Activated CD4-positive, alpha-beta T cell treated with anti-CD3 and anti-CD28 coated beads for 24 hours (primary cell): ENCODE results near the gene FGF22.
"Not testable (repeated sequence)": the region's sequence is repeated elsewhere in the genome, so short reads cannot be mapped to it uniquely, and the experiment has no call there.

ENCODE experiments used
- DNase-seq, 2 donors: peaks; one replicate each; pipeline ENCODE4 v3.0.0-alpha.2; 2020; ENCODE audit warnings: low read depth in 2 of 2

Gene FGF22

DNA sequence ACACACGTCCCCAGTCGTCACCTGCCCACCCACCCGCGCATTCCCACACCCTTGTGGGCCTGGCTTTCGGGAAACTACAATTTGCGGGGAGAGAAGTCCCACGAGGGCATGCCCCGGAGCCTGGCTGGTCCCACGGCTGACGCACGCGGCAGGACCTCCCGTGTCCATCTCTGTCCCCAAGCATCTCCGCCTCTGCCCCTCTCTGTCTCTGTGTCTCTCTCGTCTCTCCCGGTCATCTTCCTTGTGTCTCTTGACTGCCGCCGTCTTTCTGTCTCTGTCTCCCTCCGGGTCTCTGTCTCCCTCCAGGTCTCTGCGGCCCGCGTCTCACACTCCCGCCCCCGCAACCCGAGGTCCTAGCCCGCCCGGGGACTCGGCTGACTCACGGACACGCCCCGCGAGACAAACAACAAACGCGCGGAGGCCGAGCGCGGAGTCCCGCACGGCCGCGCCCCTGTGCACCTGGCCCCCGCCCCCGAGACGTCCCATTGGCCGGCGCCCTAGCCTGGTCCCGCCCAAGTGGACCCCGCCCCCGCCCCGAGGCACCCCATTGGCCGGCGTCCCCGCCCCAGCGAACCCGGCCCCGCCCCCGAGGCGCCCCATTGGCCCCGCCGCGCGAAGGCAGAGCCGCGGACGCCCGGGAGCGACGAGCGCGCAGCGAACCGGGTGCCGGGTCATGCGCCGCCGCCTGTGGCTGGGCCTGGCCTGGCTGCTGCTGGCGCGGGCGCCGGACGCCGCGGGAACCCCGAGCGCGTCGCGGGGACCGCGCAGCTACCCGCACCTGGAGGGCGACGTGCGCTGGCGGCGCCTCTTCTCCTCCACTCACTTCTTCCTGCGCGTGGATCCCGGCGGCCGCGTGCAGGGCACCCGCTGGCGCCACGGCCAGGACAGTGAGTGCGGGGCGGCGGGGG lies at the start of gene FGF22:
Gene FGF22, plus strand, starts transcription at position 627 of the 908 bp plus-strand sequence. Its CDS starts 47 bp downstream, at position 674.
- DNase-seq: peak; percentile 93 to 95

DNA sequence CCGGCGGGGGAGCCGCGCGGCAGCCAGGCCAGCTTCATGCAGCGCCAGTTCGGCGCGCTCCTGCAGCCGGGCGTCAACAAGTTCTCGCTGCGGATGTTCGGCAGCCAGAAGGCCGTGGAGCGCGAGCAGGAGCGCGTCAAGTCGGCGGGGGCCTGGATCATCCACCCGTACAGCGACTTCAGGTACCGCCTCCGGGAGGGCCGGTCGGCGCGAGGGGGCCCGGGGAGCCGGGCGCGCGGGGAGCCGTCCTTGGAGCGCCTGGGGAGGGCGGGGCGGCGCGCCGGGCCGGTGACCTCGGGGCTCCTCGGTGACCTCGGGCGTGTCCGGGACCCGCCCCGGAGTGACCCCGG lies 49.3 kb upstream of the FGF22 start:
- no peak for DNase-seq

DNA sequence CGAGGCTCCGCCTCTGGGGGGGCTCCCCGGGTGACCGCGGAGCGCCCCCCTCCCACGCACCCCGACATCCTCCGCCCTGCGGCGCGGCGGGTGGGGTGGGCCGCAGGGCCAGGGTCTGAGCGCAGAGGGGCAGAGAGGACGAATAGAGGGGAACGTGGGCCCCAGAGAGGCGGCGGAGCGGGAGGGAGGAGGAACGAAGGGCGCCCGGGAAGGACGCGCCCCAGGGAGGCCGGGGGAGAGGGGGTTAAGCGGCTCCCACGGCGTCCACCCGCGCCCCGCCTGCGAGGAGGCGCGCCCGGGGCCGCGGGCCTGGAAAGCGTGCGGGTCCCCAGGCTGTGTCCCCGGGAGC lies 49.0 kb upstream of the FGF22 start:
- DNase-seq: no peak

DNA sequence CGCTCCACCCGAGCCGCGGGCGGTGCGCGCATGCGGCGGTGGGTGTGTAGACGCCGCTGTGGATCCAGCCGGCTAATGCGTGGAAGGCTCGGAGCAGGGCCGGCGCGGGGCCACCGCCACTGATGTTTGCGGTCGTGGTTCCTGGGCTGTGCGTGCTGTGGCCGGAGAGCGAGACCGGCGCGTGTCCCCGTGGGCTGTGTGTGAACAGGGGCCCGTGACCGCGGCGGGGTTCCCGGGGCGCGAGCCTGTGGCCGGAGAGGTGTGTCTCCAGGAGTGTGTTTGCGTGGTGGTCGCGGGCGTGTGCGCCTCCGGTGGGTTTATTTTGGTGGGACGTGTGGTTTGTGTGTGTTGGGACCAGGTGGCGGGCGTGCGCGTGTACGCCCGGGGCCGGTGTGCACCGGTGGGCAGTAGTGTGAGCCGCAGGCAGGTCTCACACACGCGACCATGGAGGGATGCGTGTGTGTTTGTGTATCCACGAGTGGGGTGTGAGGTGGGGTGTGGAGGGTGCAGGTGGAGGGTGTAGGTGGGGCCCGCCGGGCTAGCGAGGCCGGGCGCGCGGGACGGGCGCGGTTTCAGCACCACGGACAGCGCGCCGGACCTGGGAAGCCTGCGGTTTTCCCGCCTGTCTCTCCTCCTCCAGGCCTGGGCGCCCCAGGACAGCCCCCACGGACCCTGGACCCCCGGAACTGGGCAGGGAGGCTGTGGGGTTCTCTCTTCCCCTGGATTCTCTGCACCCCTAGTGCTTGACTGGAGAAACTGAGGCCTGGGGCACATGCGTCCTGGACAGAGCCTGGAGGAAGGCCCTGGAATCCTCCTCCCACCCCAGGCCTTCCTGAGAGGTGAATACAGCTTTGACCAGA lies 48.4 kb upstream of the FGF22 start:
- no peak for DNase-seq

DNA sequence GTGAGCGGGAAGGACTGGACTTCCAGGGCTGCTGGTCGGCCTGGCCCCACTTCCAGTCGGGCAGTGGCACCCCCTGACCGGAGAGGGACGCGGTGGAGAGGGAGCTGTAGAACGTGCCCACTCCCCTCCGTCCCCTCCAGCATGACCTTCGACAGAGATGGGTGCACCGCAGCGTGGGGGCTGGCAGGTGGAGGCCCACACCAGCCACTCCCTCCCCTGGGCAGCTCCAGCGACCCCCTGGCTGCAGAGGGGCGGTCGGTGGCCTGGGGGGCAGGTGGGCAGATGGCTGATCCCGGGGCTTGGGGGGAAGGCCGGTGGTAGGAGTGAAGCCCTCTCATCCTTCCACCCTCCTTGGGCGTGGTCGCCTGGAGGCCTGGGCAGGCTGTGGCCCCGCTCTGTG lies 47.6 kb upstream of the FGF22 start:
- no peak for DNase-seq

DNA sequence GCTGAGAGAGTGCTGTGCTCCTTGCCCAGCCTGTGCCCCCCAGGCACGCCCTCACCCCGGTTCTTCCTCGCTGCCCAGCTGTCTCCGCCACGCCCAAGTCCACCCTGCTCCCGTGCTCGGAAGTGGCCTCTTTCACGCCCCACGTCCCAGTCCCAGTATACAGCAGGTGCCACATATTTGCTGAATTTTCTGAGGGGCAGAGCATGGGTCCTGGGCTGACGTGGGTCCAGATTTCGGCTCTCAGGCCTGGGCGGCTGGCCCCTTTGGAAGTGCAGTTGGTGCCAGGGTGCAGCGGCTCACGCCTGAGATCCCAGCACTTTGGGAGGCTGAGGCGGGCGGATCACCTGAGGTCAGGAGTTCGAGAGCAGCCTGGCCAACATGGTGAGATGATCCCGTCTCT lies 46.6 kb upstream of the FGF22 start:
- DNase-seq: no peak

DNA sequence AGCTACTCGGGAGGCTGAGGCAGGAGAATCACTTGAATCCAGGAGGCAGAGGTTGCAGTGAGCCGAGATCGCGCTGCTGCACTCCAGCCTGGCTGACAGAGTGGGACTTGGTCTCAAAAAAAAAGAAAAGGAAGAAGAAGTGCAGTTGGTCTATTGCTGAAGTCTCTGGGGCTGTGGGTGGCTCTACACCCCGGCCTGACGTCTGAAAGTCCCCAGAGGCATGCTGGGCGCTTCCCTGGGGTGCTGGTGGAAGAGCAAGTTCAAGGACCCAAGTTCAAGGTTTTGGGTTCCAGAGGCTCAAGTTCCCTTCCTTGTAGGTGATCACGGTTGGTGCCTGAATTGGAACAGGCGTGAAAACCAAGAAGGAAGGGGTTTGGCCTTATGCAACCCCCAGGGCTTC lies 46.2 kb upstream of the FGF22 start:
- DNase-seq: no peak

DNA sequence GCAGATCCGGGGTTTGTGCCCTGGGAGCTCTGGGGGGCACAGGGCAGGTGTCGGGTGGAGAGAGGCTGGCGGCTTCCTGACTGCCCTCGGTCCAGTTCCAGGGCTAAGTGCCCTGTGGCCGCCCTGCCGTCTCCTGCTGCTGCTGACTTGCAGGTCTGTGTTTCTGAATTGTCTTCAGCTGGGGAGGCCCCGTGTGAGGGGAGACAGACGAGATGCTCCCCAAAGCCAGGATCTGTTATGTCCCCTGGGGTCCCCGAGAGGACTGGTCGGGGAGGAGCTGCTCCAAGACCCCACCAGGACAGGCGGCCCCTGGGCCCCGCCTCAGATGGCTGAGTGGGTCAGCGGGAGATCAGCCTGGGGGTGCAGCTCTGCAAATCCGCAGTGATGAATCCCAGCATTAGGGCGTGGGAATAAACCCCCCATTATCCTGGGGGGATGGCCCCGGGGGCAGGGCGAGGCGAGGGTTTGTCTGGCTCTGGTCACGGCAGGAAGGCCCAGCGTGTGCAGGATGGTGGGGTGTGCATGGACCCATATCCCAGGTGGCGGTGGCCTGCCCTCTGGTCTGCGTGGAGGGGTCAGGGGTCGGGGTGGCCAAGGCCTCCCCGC lies 45.3 kb upstream of the FGF22 start:
- no peak for DNase-seq

DNA sequence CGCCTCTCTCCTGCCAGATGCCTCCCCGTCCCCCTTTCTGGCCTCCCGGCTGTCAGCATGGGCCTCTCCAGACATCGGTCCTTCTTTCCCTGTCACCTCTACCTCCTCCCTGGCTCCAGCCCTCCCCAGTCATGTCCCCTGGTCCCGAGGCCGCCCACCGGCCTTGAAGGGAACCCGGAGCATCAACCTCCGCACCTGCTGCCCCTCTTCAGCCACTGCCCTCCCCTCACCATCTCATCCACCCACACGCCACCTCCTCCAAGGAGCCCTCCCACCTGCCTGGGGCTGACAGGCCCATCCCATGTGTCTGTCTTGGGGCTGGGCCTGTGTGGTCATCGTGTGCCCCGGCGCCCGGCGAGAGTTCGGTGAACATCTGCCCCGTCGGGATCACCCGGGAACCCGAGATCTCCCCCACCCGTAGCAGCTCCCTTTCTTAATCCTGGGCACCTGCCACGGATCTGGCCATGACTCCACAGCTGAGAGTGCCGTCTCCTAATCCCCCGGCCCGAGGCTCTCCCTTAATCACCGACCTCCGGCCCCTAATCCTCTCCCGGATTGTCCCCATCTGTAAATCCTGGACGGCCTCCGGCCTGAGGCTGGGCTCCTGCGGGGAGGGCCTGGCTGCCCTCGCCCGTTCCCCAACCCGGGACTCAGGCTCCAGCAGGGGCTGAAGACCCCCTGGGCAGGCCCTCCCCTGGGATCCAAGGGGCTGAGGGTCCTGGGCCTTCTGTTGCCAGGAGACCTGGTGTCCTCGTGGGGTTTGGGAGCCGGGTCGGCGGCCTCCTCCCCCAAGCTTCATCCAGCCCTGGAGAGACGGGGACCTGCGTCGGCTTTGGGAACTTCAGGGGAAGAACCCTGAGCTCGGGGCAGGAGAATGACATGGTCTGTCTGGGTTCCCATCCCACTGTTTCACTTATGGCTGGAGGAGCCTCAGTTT lies 44.1 kb upstream of the FGF22 start:
- no peak for DNase-seq

DNA sequence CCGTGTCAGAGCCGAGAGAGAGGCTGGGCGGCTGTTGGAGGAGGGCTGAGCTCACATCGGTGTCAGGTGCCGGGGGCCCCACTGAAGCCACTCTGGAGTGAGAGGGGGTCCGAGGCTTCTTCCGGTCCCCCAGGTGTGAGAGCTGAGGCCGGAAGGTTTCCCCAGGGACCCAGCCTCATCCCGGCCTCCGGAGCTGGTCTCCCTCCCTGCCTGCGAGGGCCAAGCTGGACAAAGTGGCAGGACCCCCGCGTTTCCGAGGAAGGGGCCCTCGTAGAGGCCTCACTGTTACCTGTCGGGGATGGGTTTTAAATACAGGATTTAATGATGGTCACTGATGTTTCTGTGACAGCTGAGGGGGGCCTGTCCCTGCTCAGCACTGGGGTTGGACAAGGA lies 43.4 kb upstream of the FGF22 start:
- DNase-seq: no peak

DNA sequence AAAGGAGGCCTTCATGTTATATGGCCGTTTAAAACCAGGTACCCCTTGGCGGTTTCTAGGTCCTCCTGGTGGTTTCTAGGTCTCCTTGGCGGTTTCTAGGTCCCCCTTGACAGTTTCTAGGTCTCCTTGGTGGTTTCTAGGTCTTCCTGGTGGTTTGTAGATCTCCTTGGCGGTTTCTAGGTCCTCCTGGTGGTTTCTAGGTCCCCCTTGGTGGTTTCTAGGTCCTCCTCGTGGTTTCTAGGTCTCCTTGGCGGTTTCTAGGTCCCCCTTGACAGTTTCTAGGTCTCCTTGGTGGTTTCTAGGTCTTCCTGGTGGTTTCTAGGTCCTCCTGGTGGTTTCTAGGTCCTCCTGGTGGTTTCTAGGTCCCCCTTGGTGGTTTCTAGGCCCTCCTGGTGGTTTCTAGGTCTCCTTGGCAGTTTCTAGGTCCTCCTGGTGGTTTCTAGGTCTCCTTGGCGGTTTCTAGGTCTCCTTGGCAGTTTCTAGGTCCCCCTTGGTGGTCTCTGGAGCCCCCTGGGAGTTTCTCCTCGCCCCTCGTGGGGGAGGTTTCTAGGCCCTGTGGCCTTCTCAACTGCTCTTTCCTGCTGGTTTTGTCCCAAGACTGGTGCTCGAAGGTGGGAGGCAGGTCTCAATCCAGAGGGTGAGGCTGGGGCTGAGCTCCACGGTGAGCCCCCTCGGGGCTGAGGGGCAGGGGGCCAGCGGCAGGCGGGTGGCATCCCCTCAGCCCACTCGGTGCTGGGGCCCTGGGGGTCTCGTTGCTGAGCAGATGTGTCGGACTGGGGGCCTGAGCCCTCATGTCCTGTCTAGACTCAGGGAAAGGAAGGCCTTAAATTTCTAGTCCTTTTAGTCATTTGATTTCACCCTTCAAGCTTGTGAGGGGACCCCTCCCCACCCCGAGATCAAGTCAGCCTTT lies 42.0 kb upstream of the FGF22 start:
- no peak for DNase-seq

DNA sequence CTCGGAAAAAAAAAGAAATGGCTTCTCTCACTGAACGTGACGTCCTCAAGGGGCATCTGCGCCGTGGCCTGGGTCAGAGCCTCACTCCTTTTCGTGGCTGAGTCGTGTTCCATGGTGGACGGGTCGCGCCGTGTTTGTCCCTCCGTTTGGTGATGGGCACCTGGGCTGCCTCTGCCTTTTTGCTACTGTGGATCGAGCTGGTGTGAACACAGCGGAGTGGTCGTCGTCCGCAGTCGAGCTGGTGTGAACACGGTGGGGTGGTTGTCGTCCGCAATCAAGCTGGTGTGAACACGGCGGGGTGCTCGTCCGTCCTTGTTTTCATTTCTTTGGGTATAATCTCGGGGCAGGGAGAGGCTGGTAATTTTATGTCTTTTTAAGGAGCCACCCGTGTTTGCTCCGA lies 38.4 kb upstream of the FGF22 start:
- DNase-seq: no peak

DNA sequence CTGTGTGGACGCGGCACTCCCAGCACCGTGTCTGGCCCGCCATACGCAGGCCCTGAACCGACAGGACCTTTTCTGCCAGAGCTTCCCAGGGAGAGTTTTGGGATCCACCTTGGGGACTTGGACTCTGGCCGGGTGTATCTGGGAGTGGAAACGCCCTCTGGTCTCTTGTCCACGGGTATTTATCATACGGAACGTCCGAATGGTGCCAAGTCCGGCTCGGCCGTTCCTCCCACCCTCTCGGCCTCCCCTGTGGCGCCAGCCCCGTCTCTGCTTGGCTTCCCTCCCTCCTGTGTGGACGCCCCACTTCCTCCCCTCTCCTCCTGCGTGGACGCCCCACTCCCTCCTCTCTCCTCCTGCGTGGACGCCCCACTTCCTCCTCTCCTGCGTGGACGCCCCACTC lies 37.9 kb upstream of the FGF22 start:
- DNase-seq: no peak

DNA sequence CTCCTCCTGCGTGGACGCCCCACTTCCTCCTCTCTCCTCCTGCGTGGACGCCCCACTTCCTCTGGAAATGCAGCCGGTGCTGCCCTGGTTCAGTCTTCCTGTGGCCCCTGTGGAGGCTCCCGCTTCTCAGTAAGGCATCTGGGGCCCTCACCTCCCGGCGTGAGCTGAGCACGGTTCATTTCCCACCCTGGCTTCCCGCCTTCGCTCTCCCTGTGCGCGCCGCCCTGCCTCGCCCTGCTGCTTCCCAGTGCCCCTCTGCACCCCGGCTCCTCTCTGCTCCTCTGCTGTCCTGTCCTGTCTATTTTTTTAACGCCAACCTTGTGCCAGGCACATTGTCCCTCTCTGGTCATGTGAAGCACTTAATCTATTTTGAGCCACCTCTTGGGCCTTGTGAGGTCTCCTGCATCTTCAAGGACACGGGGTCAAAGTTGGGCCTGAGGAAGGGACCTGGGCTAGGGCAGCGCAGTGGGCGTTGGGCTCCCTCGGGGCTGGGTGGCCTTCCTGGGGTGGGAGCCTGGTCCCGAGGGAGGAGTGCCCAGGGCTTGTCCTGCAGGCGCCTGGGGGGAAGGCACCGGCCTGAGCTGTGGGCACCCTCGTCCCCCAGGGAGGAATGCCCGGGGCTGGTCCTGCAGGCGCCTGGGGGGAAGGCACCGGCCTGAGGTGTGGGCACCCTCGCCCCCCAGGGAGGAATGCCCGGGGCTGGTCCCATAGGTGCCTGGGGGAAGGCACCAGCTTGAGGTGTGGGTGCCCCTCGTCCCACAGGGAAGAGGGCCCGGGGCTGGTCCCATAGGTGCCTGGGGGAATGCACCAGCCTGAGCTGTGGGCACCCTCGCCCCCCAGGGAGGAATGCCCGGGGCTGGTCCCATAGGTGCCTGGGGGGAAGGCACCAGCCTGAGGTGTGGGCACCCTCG lies 37.0 kb upstream of the FGF22 start:
- DNase-seq: no peak

DNA sequence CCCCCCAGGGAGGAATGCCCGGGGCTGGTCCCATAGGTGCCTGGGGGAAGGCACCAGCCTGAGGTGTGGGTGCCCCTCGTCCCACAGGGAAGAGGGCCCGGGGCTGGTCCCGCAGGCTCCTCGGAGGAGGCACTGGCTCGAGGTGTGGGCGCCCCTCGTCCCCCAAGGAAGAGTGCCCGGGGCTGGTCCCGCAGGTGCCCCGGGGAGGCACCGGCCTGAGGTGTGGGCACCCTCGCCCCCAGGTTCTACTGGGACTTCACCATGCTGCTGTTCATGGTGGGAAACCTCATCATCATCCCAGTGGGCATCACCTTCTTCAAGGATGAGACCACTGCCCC lies 36.4 kb upstream of the FGF22 start:
- not testable (repeated sequence) for DNase-seq

DNA sequence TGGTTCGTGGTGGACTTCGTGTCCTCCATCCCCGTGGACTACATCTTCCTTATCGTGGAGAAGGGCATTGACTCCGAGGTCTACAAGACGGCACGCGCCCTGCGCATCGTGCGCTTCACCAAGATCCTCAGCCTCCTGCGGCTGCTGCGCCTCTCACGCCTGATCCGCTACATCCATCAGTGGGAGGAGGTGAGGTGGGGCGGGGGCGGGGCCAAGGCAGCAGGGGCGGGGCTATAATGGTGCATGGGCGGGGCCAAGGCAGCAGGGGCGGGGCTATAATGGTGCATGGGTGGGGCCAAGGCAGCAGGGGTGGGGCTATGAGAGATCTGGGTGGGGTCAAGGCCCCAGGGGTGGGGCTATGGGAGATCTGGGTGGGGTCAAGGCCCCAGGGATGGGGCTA lies 35.9 kb upstream of the FGF22 start:
- not testable (repeated sequence) for DNase-seq

DNA sequence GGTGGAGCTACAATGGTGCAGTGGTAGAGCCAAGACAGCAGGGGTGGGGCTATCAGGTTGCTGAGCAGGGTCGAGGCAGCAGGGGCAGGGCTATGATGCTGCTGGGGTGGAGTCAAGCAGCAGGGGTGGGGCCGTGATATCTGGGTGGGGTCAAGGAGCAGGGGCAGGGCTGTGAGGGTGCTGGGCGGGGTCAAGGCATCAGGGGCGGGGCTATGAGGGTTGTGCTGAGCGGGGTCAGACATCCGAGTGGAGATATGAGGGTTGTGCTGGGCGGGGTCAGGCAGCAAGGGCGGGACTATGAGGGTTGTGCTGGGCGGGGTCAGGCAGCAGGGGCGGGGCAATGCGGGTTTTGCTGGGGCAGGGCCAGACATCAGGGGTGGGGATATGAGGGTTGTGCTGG lies 35.3 kb upstream of the FGF22 start:
- DNase-seq: peak in 1 of 2 donors; percentile 48

DNA sequence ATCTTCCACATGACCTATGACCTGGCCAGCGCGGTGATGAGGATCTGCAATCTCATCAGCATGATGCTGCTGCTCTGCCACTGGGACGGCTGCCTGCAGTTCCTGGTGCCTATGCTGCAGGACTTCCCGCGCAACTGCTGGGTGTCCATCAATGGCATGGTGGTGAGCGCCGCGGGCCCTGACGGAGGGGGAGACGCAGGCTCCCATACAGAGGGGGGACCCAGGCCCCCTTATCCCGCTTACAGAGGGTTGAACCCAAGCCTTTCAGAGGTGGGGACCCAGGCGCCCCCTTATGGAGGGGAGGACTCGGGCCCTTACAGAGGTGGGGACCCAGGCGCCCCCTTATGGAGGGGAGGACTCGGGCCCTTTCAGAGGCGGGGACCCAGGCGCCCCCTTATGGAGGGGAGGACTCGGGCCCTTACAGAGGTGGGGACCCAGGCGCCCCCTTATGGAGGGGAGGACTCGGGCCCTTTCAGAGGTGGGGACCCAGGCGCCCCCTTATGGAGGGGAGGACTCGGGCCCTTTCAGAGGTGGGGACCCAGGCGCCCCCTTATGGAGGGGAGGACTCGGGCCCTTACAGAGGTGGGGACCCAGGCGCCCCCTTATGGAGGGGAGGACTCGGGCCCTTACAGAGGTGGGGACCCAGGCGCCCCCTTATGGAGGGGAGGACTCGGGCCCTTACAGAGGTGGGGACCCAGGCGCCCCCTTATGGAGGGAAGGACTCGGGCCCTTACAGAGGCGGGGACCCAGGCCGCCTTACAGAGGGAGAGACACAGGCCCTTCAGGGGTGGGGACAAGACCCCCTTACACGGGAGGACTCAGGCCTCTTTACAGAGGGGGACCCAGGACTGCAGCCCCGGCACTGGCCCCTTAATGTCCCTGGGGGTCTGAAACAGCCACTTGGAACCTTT lies 34.4 kb upstream of the FGF22 start:
- DNase-seq: not testable (repeated sequence)
